Measurements from ENCODE around the gene SLC12A4. TPM values are rescaled to one million over a fixed set of nuclear protein-coding genes. Genes with fewer than 3 reads are reported as not detected.

Gene SLC12A4
- total and polyA plus RNA-seq, 4 donors = 8.0 to 37.3 (median 17.1) TPM

GRCh38 chr16:67954421-67955196 lies 13.8 kb downstream of the SLC12A4 start:
- no peak overlapping the region for H3K9ac ChIP-seq (ENCODE audit: low read depth in 1 of 2, low read length in 2 of 2)
- no peaks in the 10 kb centered on the region for H3K27me3 ChIP-seq (ENCODE audit: control insufficient read depth in 4 of 4, insufficient read depth in 4 of 4, low read length in 3 of 4)
- TF ChIP-seq YY1 (IDR thresholded peaks at IDR 0.05) (peak; percentile 90), HNF4G (IDR thresholded peaks at IDR 0.05) (peak; percentile 26), HNF4A (conservative IDR thresholded peaks at IDR 0.05) (peak; percentile 79 to 86), REST (IDR thresholded peaks at IDR 0.05) (peak; percentile 37), FOXA2 (IDR thresholded peaks at IDR 0.05) (no peak), SP1 (IDR thresholded peaks at IDR 0.05) (peak; percentile 79), TAF1 (conservative IDR thresholded peaks at IDR 0.05) (no peak), FOXA1 (IDR thresholded peaks at IDR 0.05) (no peak), RAD21 (IDR thresholded peaks at IDR 0.05) (no peak), GABPA (IDR thresholded peaks at IDR 0.05 in 1 of 2, conservative IDR thresholded peaks at IDR 0.05 in 1 of 2) (no peak), NR2F2 (IDR thresholded peaks at IDR 0.05) (no peak), ATF3 (IDR thresholded peaks at IDR 0.05) (no peak), JUND (IDR thresholded peaks at IDR 0.05) (peak in 1 of 2 donors; percentile 86), RXRA (IDR thresholded peaks at IDR 0.05) (peak; percentile 25 to 73), MAX (IDR thresholded peaks at IDR 0.05) (no peak), EGR1 (IDR thresholded peaks at IDR 0.05; ENCODE audit: low read depth in 2 of 2) (no peak), ZBTB33 (IDR thresholded peaks at IDR 0.05) (no peak), CTCF (IDR thresholded peaks at IDR 0.05; ENCODE audit: low read depth, low read length, missing input control) (no peak)
- H3K9me3 ChIP-seq (ENCODE audit: control insufficient read depth in 4 of 4, low read length in 3 of 4) = no peaks in the 10 kb centered on the region
- 75% methylated on average over 10 of the region's 10 CpGs for whole genome bisulfite sequencing
- H3K27ac ChIP-seq (ENCODE audit: low read depth in 1 of 2, low read length in 2 of 2) = peak overlapping the region; percentile 90 to 96
- DNase-seq (ENCODE audit: low spot score) = no peak
- H3K4me1 ChIP-seq (ENCODE audit: control insufficient read depth in 4 of 4, insufficient read depth in 4 of 4, low read length in 3 of 4) = peaks cover 10 to 32% (median 27%) of the 10 kb centered on the region in 4 donors
- peaks cover 3 to 40% (median 17%) of the 10 kb centered on the region in 4 donors for H3K36me3 ChIP-seq (ENCODE audit: control insufficient read depth in 4 of 4, insufficient read depth in 3 of 4, low read depth in 1 of 4, low read length in 3 of 4)
- H3K4me3 ChIP-seq (ENCODE audit: low read depth in 1 of 3, low read length in 3 of 3) = no peak overlapping the region

All from liver (tissue), 9 donors.